H1 (cell line): ENCODE results near the gene DIAPH2.

Source experiments
- BRCA1 ChIP-seq: IDR thresholded peaks from 2 replicates; pipeline ENCODE4 v1.6.1; 2012; ENCODE audit warnings: low read depth, low read length, improper control_type of control experiment
- CTCF ChIP-seq, 3 experiments: IDR thresholded peaks; 1 replicate in 2 of 3; 2 replicates in 1 of 3; pipeline versions ENCODE4 v1.5.1 to v1.6.1; 2011; ENCODE audit warnings: low read length in 3 of 3, mild to moderate bottlenecking in 3 of 3, inconsistent platforms in 2 of 3, low read depth in 1 of 3, moderate library complexity in 1 of 3; ENCODE audit not compliant: insufficient read depth in 1 of 3; ENCODE audit errors: control extremely low read depth in 1 of 3
- SIN3A ChIP-seq, 2 experiments: IDR thresholded peaks in 1 of 2; conservative IDR thresholded peaks in 1 of 2; 2 replicates each; pipeline ENCODE4 v1.6.1; 2011 to 2012; ENCODE audit warnings: low read length in 2 of 2, improper control_type of control experiment in 1 of 2, low read depth in 1 of 2, mild to moderate bottlenecking in 1 of 2
- TF ChIP-seq, protein P1 (sequence below): fragments of 300-600 bp; sonication (generic); IDR thresholded peaks from 2 replicates; pipeline ENCODE4 v1.7.1; 2012; ENCODE audit warnings: low read length, moderate library complexity, mild to moderate bottlenecking, inconsistent platforms; ENCODE audit not compliant: insufficient replicate concordance

DNA sequence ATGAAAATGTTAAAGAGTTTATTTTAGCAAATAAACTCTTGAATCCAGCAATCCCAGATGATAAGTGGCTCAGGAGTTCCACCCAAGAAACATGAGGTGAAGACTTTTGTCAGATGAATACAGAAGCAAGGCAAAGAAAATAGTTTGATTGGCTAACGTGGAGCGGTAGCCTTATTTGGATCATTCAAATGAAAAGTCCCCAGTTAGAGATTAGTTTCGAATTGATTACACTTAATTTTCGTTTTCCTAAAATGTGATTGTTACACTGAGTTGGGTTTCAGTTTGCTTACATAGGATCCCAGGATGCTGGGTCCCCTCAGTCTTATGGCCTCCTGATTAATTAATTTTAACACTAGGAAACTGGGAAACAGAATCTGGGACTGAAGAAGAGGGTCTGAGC lies 122.7 kb downstream of the DIAPH2 start:
- TF ChIP-seq SIN3A (conservative IDR thresholded peaks at IDR 0.05 in 1 of 2, IDR thresholded peaks at IDR 0.05 in 1 of 2; ENCODE audit: low read depth in 1 of 2, low read length in 2 of 2), result no peak
- TF ChIP-seq, protein P1, sequence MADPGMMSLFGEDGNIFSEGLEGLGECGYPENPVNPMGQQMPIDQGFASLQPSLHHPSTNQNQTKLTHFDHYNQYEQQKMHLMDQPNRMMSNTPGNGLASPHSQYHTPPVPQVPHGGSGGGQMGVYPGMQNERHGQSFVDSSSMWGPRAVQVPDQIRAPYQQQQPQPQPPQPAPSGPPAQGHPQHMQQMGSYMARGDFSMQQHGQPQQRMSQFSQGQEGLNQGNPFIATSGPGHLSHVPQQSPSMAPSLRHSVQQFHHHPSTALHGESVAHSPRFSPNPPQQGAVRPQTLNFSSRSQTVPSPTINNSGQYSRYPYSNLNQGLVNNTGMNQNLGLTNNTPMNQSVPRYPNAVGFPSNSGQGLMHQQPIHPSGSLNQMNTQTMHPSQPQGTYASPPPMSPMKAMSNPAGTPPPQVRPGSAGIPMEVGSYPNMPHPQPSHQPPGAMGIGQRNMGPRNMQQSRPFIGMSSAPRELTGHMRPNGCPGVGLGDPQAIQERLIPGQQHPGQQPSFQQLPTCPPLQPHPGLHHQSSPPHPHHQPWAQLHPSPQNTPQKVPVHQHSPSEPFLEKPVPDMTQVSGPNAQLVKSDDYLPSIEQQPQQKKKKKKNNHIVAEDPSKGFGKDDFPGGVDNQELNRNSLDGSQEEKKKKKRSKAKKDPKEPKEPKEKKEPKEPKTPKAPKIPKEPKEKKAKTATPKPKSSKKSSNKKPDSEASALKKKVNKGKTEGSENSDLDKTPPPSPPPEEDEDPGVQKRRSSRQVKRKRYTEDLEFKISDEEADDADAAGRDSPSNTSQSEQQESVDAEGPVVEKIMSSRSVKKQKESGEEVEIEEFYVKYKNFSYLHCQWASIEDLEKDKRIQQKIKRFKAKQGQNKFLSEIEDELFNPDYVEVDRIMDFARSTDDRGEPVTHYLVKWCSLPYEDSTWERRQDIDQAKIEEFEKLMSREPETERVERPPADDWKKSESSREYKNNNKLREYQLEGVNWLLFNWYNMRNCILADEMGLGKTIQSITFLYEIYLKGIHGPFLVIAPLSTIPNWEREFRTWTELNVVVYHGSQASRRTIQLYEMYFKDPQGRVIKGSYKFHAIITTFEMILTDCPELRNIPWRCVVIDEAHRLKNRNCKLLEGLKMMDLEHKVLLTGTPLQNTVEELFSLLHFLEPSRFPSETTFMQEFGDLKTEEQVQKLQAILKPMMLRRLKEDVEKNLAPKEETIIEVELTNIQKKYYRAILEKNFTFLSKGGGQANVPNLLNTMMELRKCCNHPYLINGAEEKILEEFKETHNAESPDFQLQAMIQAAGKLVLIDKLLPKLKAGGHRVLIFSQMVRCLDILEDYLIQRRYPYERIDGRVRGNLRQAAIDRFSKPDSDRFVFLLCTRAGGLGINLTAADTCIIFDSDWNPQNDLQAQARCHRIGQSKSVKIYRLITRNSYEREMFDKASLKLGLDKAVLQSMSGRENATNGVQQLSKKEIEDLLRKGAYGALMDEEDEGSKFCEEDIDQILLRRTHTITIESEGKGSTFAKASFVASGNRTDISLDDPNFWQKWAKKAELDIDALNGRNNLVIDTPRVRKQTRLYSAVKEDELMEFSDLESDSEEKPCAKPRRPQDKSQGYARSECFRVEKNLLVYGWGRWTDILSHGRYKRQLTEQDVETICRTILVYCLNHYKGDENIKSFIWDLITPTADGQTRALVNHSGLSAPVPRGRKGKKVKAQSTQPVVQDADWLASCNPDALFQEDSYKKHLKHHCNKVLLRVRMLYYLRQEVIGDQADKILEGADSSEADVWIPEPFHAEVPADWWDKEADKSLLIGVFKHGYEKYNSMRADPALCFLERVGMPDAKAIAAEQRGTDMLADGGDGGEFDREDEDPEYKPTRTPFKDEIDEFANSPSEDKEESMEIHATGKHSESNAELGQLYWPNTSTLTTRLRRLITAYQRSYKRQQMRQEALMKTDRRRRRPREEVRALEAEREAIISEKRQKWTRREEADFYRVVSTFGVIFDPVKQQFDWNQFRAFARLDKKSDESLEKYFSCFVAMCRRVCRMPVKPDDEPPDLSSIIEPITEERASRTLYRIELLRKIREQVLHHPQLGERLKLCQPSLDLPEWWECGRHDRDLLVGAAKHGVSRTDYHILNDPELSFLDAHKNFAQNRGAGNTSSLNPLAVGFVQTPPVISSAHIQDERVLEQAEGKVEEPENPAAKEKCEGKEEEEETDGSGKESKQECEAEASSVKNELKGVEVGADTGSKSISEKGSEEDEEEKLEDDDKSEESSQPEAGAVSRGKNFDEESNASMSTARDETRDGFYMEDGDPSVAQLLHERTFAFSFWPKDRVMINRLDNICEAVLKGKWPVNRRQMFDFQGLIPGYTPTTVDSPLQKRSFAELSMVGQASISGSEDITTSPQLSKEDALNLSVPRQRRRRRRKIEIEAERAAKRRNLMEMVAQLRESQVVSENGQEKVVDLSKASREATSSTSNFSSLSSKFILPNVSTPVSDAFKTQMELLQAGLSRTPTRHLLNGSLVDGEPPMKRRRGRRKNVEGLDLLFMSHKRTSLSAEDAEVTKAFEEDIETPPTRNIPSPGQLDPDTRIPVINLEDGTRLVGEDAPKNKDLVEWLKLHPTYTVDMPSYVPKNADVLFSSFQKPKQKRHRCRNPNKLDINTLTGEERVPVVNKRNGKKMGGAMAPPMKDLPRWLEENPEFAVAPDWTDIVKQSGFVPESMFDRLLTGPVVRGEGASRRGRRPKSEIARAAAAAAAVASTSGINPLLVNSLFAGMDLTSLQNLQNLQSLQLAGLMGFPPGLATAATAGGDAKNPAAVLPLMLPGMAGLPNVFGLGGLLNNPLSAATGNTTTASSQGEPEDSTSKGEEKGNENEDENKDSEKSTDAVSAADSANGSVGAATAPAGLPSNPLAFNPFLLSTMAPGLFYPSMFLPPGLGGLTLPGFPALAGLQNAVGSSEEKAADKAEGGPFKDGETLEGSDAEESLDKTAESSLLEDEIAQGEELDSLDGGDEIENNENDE, result no peak
- no peak for TF ChIP-seq BRCA1
- no peak for TF ChIP-seq CTCF (IDR thresholded peaks at IDR 0.05; ENCODE audit: control extremely low read depth in 1 of 3, insufficient read depth in 1 of 3, low read depth in 1 of 3, low read length in 3 of 3)
